IPS-15b (cell line): ENCODE results near the gene CHTF18.
"Not testable (repeated sequence)": the region's sequence is repeated elsewhere in the genome, so short reads cannot be mapped to it uniquely, and the experiment has no call there.

Experiments
- H3K27me3 ChIP-seq: one replicate; pipeline ENCODE4 v1.6.1; 2013; ENCODE audit warnings: low read length; ENCODE audit not compliant: control insufficient read depth, insufficient read depth
- H3K36me3 ChIP-seq: one replicate; pipeline ENCODE4 v1.6.1; 2013; ENCODE audit warnings: low read length; ENCODE audit not compliant: control insufficient read depth, insufficient read depth
- H3K4me1 ChIP-seq: one replicate; pipeline ENCODE4 v1.6.1; 2013; ENCODE audit warnings: mild to moderate bottlenecking, low read length; ENCODE audit not compliant: control insufficient read depth, insufficient read depth
- H3K4me3 ChIP-seq: one replicate; pipeline ENCODE4 v1.5.1; 2013; ENCODE audit warnings: low read depth, low read length
- H3K9ac ChIP-seq: one replicate; pipeline ENCODE4 v1.6.1; 2013; ENCODE audit warnings: low read depth, mild to moderate bottlenecking, low read length
- H3K9me3 ChIP-seq: one replicate; pipeline ENCODE4 v1.6.1; 2013; ENCODE audit warnings: mild to moderate bottlenecking, low read length; ENCODE audit not compliant: control insufficient read depth, insufficient read depth

Gene CHTF18

GRCh38 chr16:831571-832413 is 43.4 kb downstream of the CHTF18 start:
- no peak overlapping the region for H3K4me3 ChIP-seq
- no peaks in the 10 kb centered on the region for H3K36me3 ChIP-seq

GRCh38 chr16:832652-833336 is 44.4 kb downstream of the CHTF18 start:
- Histone ChIP-seq H3K36me3 (no peaks in the 10 kb centered on the region), H3K27me3 (no peaks in the 10 kb centered on the region), H3K4me1 (no peaks in the 10 kb centered on the region), H3K9me3 (no peaks in the 10 kb centered on the region), H3K4me3 (no peak overlapping the region), H3K9ac (no peak overlapping the region)

More at GRCh38 chr16:831571-832413, 43.4 kb downstream of the CHTF18 start:
- Histone ChIP-seq H3K4me1 (no peaks in the 10 kb centered on the region), H3K27me3 (no peaks in the 10 kb centered on the region), H3K9ac (no peak overlapping the region), H3K9me3 (no peaks in the 10 kb centered on the region)

- H3K27me3 ChIP-seq, result no peaks in the 10 kb centered on the region
- H3K9me3 ChIP-seq, result no peaks in the 10 kb centered on the region
- no peak overlapping the region for H3K4me3 ChIP-seq
- no peaks in the 10 kb centered on the region for H3K4me1 ChIP-seq
- no peak overlapping the region for H3K9ac ChIP-seq
- no peaks in the 10 kb centered on the region for H3K36me3 ChIP-seq
These were observed 45.0 kb downstream of the CHTF18 start for GRCh38 chr16:833411-833810.

- H3K36me3 ChIP-seq, result no peaks in the 10 kb centered on the region
- H3K9me3 ChIP-seq, result no peaks in the 10 kb centered on the region
- H3K4me1 ChIP-seq, result no peaks in the 10 kb centered on the region
- no peaks in the 10 kb centered on the region for H3K27me3 ChIP-seq
- no peak overlapping the region for H3K4me3 ChIP-seq
- no peak overlapping the region for H3K9ac ChIP-seq
These were observed 47.0 kb downstream of the CHTF18 start for GRCh38 chr16:835373-835772.

DNA sequence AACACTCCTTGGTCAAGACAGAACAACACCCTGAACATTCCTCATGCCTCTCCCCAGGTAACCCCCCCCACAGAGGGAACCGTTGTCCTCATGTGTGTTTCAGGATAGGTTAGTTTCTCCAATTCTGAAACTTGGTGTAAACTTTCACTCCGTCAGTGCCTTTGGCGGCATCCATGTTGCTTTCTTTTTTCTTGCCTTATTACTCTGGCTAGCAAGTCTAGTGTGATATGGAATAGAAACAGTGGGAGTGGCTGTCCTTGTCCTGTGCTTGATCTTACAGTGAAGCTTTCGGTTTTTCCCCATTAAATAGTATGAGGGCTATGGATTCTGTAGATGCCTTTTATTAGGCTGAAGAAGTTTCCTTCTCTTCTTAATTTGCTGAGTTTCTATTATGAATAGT is 47.8 kb downstream of the CHTF18 start:
- no peaks in the 10 kb centered on the region for H3K27me3 ChIP-seq
- H3K9me3 ChIP-seq, result no peaks in the 10 kb centered on the region
- H3K4me3 ChIP-seq, result no peak overlapping the region

DNA sequence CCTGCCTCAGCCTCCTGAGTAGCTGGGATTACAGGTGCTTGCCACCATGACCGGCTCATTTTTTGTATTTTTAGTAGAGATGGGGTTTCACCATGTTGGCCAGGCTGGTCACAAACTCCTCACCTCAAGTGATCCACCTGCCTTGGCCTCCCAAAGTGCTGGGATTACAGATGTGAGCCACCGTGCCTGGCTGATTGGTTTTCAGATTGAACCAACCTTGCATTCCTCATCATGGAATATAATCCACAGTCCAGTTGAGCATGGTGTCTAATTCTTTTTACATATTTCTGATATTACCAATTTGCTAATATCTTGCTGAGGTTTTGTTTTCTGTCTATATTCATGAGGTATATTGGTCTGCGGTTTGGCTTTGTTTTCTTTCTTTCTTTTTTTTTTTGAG is 48.4 kb downstream of the CHTF18 start:
- H3K4me3 ChIP-seq, H3K27me3 ChIP-seq, H3K9ac ChIP-seq, H3K36me3 ChIP-seq, H3K9me3 ChIP-seq, H3K4me1 ChIP-seq: not testable (repeated sequence)

More for the DNA sequence above, 47.8 kb downstream of the CHTF18 start:
- H3K4me1 ChIP-seq, result no peaks in the 10 kb centered on the region
- H3K9ac ChIP-seq, result no peak overlapping the region
- H3K36me3 ChIP-seq, result no peaks in the 10 kb centered on the region

- H3K27me3 ChIP-seq, result no peaks in the 10 kb centered on the region
- no peaks in the 10 kb centered on the region for H3K4me1 ChIP-seq
- H3K4me3 ChIP-seq, result no peak overlapping the region
- H3K9me3 ChIP-seq, result no peaks in the 10 kb centered on the region
- H3K9ac ChIP-seq, result no peak overlapping the region
- H3K36me3 ChIP-seq, result no peaks in the 10 kb centered on the region
These were observed 50.3 kb downstream of the CHTF18 start for GRCh38 chr16:838741-839140.

- H3K4me1 ChIP-seq, result no peaks in the 10 kb centered on the region
- no peak overlapping the region for H3K4me3 ChIP-seq
- H3K36me3 ChIP-seq, result no peaks in the 10 kb centered on the region
- H3K27me3 ChIP-seq, result no peaks in the 10 kb centered on the region
- no peak overlapping the region for H3K9ac ChIP-seq
- H3K9me3 ChIP-seq, result no peaks in the 10 kb centered on the region
These were observed 51.4 kb downstream of the CHTF18 start for GRCh38 chr16:839643-840408.

DNA sequence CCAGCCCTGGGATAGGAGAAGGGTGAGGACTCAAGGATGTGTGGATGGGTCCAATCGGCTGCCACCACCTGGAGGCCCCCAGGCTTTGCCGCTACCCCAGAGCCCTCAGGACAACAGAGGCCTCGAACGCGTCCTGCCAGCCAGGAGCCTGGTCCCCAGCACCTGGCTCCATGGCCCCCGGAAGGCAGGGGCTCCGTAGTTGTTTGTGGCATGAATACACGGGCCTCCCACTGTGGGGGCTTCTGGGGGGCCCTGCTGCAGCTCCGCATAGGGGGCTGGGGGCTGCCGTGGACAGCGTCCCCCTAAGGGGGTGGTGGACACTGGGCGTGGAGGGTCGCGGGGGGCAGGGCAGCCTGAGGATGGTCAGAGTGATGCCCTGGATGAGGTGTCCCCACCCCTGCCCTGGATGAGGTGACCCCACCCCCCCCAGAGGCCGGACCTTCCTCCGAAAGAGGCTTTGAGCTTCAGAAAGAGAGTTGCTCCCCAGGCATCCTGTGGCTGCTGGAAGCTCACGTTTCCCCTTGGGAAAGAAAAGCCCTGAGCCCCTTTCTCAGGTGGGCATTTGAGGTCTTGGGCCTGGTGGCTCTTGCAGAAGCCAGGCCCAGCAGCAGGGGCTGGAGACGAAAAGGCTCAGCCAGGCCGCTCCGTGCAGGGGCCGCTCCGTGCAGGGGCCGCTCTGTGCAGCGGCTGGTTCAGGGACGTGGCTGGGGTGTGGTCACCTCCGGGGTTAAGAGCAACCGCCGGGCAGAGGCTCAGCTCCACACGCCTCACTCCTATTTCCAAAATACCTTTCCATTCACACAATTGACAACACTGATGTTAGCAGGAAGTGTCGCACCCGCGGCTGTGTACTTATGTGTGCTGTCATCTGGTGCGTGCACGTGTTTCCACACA is 52.4 kb downstream of the CHTF18 start:
- Histone ChIP-seq H3K9me3 (no peaks in the 10 kb centered on the region), H3K36me3 (no peaks in the 10 kb centered on the region), H3K9ac (no peak overlapping the region), H3K4me1 (no peaks in the 10 kb centered on the region), H3K27me3 (no peaks in the 10 kb centered on the region), H3K4me3 (no peak overlapping the region)

DNA sequence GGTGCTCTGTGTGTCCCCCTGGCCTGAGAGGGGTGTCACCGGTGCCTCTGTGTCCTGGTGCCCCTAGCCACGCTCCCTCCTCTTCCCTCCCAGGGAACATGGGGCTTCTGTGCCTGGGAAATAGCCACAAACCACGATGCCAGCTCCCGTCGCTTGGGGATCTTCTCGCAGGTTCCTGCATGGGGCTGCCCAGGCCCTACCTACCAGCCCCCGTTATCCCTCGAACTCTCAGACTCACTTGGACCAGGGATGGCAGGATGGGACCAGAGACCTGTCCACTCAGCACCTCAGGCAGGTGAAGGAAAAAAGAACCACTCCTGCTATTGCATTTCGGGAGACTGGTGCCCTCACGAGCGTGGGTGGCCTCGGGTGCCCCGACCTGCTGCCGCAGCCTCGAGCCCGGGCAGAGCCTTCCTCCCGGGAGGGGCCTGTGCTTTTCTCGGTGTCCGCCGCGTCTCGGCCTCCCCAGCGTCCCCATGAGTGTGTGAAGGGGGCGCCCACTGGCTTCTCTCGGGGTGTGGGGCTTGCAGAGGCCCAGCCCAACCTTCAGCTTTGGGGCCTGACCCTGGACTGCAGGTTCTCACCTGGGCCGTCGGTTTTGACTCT is 53.1 kb downstream of the CHTF18 start:
- Histone ChIP-seq H3K27me3 (no peaks in the 10 kb centered on the region), H3K9me3 (no peaks in the 10 kb centered on the region), H3K9ac (no peak overlapping the region), H3K4me3 (no peak overlapping the region), H3K4me1 (no peaks in the 10 kb centered on the region), H3K36me3 (no peaks in the 10 kb centered on the region)

GRCh38 chr16:842061-842476 is 53.6 kb downstream of the CHTF18 start:
- Histone ChIP-seq H3K36me3 (no peaks in the 10 kb centered on the region), H3K4me3 (no peak overlapping the region), H3K9ac (peak overlapping the region; percentile 47), H3K4me1 (no peaks in the 10 kb centered on the region), H3K27me3 (no peaks in the 10 kb centered on the region), H3K9me3 (no peaks in the 10 kb centered on the region)
